B cell (primary cell): Measurements from ENCODE around the gene OSBP2. TPM values are rescaled to one million over a fixed set of nuclear protein-coding genes. Genes with fewer than 3 reads are reported as not detected.

Source experiments
- ATAC-seq: fragments of 200-7000 bp; cut with Tn5 transposase; one replicate; pipeline ENCODE4 v1.10.0; 2021; ENCODE audit warnings: low read depth, mild to moderate bottlenecking, moderate number of reproducible peaks, moderate library complexity
- CTCF ChIA-PET: fragments of 350-600 bp; sonication (Branson Sonifier 250); formaldehyde crosslinking; loops from one replicate; lab custom pipeline; 2021; ENCODE audit warnings: antibody characterized with exemption, inconsistent platforms; lab: Charles Lee
- POLR2A ChIA-PET: fragments of 350-600 bp; sonication (Branson Sonifier 250); formaldehyde crosslinking; loops from one replicate; lab custom pipeline; 2021; ENCODE audit warnings: antibody characterized with exemption; lab: Charles Lee
- DNase-seq: peaks from one replicate; pipeline ENCODE4 v3.0.0; 2013
- H2AFZ ChIP-seq: 2 replicates; pipeline ENCODE4 v1.6.1; 2012; ENCODE audit warnings: mild to moderate bottlenecking, low read depth, low read length; ENCODE audit not compliant: insufficient read depth, poor library complexity, severe bottlenecking
- H3K27ac ChIP-seq, 2 donors: 1 replicate in 1 of 2; 2 replicates in 1 of 2; pipeline ENCODE4 v1.5.1; 2012 to 2013; ENCODE audit warnings: low read length in 2 of 2, mild to moderate bottlenecking in 2 of 2, moderate library complexity in 1 of 2
- H3K27me3 ChIP-seq, 4 experiments: fragments of 200-600 bp in 1 of 4; sonication (generic) in 1 of 4; replicated peaks in 1 of 4; 1 replicate in 2 of 4; 2 replicates in 2 of 4; pipeline versions ENCODE4 v1.6.1 to v1.7.0; 2013 to 2016; ENCODE audit warnings: low read length in 3 of 4, mild to moderate bottlenecking in 2 of 4, mixed read lengths in 1 of 4, moderate library complexity in 1 of 4; ENCODE audit not compliant: insufficient read depth in 4 of 4, control insufficient read depth in 3 of 4; ENCODE audit errors: control extremely low read depth in 1 of 4
- H3K36me3 ChIP-seq, 2 experiments: replicated peaks in 1 of 2; 1 replicate in 1 of 2; 2 replicates in 1 of 2; pipeline versions ENCODE4 v1.6.1 to v1.7.1; 2013; ENCODE audit warnings: low read length in 1 of 2; ENCODE audit not compliant: insufficient read depth in 2 of 2, control insufficient read depth in 1 of 2; ENCODE audit errors: control extremely low read depth in 1 of 2, extremely low read depth in 1 of 2
- H3K4me1 ChIP-seq, 2 donors: fragments of 200-600 bp in 1 of 2; sonication (generic) in 1 of 2; 1 replicate in 1 of 2; 2 replicates in 1 of 2; pipeline versions ENCODE4 v1.5.1 to v1.6.1; 2013 to 2017; ENCODE audit warnings: low read length in 2 of 2; ENCODE audit not compliant: control insufficient read depth in 2 of 2, insufficient read depth in 2 of 2
- H3K4me2 ChIP-seq: replicated peaks from 2 replicates; pipeline ENCODE3; 2012; ENCODE audit warnings: mild to moderate bottlenecking, low read depth, low read length; ENCODE audit not compliant: poor library complexity, severe bottlenecking
- H3K4me3 ChIP-seq, 5 experiments: fragments of 200-600 bp in 1 of 5; sonication (generic) in 1 of 5; 1 replicate in 3 of 5; 2 replicates in 2 of 5; pipeline versions ENCODE4 v1.5.1 to v1.7.0; 2011 to 2016; ENCODE audit warnings: low read length in 4 of 5, mild to moderate bottlenecking in 4 of 5, low read depth in 2 of 5, control low read depth in 1 of 5, moderate library complexity in 1 of 5; ENCODE audit not compliant: insufficient read depth in 1 of 5; ENCODE audit errors: control extremely low read depth in 1 of 5, extremely low read depth in 1 of 5
- H3K79me2 ChIP-seq: fragments of 200-600 bp; sonication (generic); one replicate; pipeline ENCODE4 v1.6.0; 2016; ENCODE audit warnings: low read length; ENCODE audit not compliant: control insufficient read depth, insufficient read depth
- H3K9ac ChIP-seq: fragments of 200-600 bp; sonication (generic); 2 replicates; pipeline ENCODE4 v1.6.1; 2017; ENCODE audit warnings: mild to moderate bottlenecking, low read length, moderate library complexity
- H3K9me3 ChIP-seq, 3 donors: one replicate each; pipeline versions ENCODE4 v1.6.1 to v1.7.1; 2013; ENCODE audit warnings: low read length in 2 of 3; ENCODE audit not compliant: control insufficient read depth in 2 of 3, insufficient read depth in 1 of 3; ENCODE audit errors: control extremely low read depth in 1 of 3
- H4K20me1 ChIP-seq: 2 replicates; pipeline ENCODE4 v1.6.0; 2012; ENCODE audit warnings: mild to moderate bottlenecking, low read length; ENCODE audit not compliant: insufficient read depth, control insufficient read depth, poor library complexity, severe bottlenecking
- H3K27ac Mint-ChIP-seq: one replicate; pipeline ENCODE4 v1.8.0; 2021; ENCODE audit warnings: mixed read lengths
- H3K27me3 Mint-ChIP-seq: one replicate; pipeline ENCODE4 v1.8.0; 2021; ENCODE audit warnings: mixed read lengths
- H3K4me1 Mint-ChIP-seq: one replicate; pipeline ENCODE4 v1.8.0; 2021; ENCODE audit warnings: mixed read lengths
- H3K4me3 Mint-ChIP-seq: one replicate; pipeline ENCODE4 v1.8.0; 2021; ENCODE audit warnings: mixed read lengths
- H3K9me3 Mint-ChIP-seq: one replicate; pipeline ENCODE4 v1.8.0; 2022; ENCODE audit warnings: mixed read lengths; ENCODE audit not compliant: insufficient read depth
- CTCF ChIP-seq: fragments of 200-600 bp; IDR thresholded peaks from one replicate; pipeline ENCODE4 v1.8.0; 2022; ENCODE audit warnings: antibody characterized with exemption, mild to moderate bottlenecking
- EZH2 ChIP-seq: IDR thresholded peaks from 2 replicates; pipeline ENCODE4 v1.6.1; 2012; ENCODE audit warnings: borderline replicate concordance, low read depth, mild to moderate bottlenecking, moderate library complexity, low read length; ENCODE audit not compliant: insufficient read depth, poor library complexity, severe bottlenecking
- WGBS: methylation state at CpG from one replicate; pipeline ENCODE4 v1.1.5; 2013; ENCODE audit warnings: missing lambda C conversion rate; ENCODE audit not compliant: insufficient coverage; 5-methylcytosine and 5-hydroxymethylcytosine counted together
- intact Hi-C: fragments of 100-400 bp; cut with micrococcal nuclease; formaldehyde crosslinking; loops from one replicate; pipeline ENCODE4 v1.10.0; 2022
- polyA plus RNA-seq: library from polyadenylated mRNA; depleted of rRNA; stranded (reverse); fragments of >200 nt; gene quantifications from 2 replicates; pipeline ENCODE4 v1.2.3, GENCODE V29; 2012
- total RNA-seq, 2 donors: library from RNA; stranded (reverse); fragments of 120-200 nt in 1 of 2; gene quantifications; 1 replicate in 1 of 2; 2 replicates in 1 of 2; pipeline versions ENCODE4 v1.2.3 to v1.2.4, GENCODE V29; 2013 to 2022

The OSBP2 gene
- total and polyA plus RNA-seq, 2 donors (not counting 1 experiment from before 2014, with no cell fraction given): 0.10 to 1.0 TPM

DNA sequence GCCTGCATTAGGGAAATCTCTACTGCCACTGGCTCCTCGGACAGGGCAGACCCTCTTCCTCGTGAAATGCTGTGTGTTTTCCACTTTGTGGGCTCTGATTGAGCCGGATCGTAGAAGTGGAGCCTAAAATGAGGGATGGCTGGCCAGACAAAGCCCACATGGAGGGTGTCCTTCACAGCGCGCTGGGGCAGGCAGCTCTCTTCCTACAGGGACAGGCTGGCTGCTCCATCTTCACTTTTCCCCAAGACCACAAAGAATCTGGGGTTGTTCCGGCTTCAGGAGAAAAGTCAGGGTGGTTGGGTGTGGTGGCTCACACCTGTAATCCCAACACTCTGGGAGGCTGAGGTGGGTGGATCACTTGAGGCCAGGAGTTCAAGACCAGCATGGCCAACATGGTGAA is 179.0 kb downstream of the OSBP2 start:
- H3K27me3 Mint-ChIP-seq: no peaks in the 10 kb centered on the region
- Histone ChIP-seq H3K9me3 (no peaks in the 10 kb centered on the region), H3K27ac (no peak overlapping the region), H3K4me3 (no peak overlapping the region), H2AFZ (no peak overlapping the region), H4K20me1 (no peaks in the 10 kb centered on the region), H3K27me3 (no peaks in the 10 kb centered on the region), H3K4me1 (no peaks in the 10 kb centered on the region), H3K4me2 (no peak overlapping the region), H3K79me2 (no peaks in the 10 kb centered on the region), H3K9ac (no peak overlapping the region), H3K36me3 (no peaks in the 10 kb centered on the region)
- no peak overlapping the region for H3K27ac Mint-ChIP-seq
- POLR2A ChIA-PET: no interaction called here
- ATAC-seq: no peak
- H3K4me3 Mint-ChIP-seq: no peak overlapping the region
- 97% methylated on average over 6 of the region's 7 CpGs for WGBS
- H3K9me3 Mint-ChIP-seq: no peaks in the 10 kb centered on the region
- CTCF ChIA-PET: no interaction called here
- intact Hi-C loops: no loop called here
- no peak for DNase-seq
- TF ChIP-seq CTCF: no peak
- no peak for TF ChIP-seq EZH2
- no peaks in the 10 kb centered on the region for H3K4me1 Mint-ChIP-seq

- intact Hi-C loops: no loop called here
- Histone ChIP-seq H2AFZ (no peak overlapping the region), H3K9me3 (no peaks in the 10 kb centered on the region), H3K27me3 (no peaks in the 10 kb centered on the region), H3K9ac (no peak overlapping the region), H3K4me3 (no peak overlapping the region), H4K20me1 (no peaks in the 10 kb centered on the region), H3K4me2 (no peak overlapping the region), H3K36me3 (no peaks in the 10 kb centered on the region), H3K4me1 (no peaks in the 10 kb centered on the region), H3K27ac (no peak overlapping the region), H3K79me2 (no peaks in the 10 kb centered on the region)
- ATAC-seq (no peak), DNase-seq (no peak)
- Mint-ChIP-seq H3K27ac (no peak overlapping the region), H3K4me3 (no peak overlapping the region), H3K9me3 (no peaks in the 10 kb centered on the region), H3K27me3 (no peaks in the 10 kb centered on the region), H3K4me1 (no peaks in the 10 kb centered on the region)
- ChIA-PET CTCF (interaction anchor here (0.5 kb wide), 1 partner anchor 45 kb away, joined by 3 read pairs; no protein-coding TSS in a partner anchor), POLR2A (no interaction called here)
- WGBS: 89% methylated on average over 13 of the region's 21 CpGs
- TF ChIP-seq EZH2 (no peak), CTCF (no peak)
Measured at GRCh38 chr22:30874431-30875370, 180.0 kb downstream of the OSBP2 start.
